Measurements from ENCODE around the gene ETV6.
"Not testable (repeated sequence)": the region's sequence is repeated elsewhere in the genome, so short reads cannot be mapped to it uniquely, and the experiment has no call there.

ETV6 gene

DNA sequence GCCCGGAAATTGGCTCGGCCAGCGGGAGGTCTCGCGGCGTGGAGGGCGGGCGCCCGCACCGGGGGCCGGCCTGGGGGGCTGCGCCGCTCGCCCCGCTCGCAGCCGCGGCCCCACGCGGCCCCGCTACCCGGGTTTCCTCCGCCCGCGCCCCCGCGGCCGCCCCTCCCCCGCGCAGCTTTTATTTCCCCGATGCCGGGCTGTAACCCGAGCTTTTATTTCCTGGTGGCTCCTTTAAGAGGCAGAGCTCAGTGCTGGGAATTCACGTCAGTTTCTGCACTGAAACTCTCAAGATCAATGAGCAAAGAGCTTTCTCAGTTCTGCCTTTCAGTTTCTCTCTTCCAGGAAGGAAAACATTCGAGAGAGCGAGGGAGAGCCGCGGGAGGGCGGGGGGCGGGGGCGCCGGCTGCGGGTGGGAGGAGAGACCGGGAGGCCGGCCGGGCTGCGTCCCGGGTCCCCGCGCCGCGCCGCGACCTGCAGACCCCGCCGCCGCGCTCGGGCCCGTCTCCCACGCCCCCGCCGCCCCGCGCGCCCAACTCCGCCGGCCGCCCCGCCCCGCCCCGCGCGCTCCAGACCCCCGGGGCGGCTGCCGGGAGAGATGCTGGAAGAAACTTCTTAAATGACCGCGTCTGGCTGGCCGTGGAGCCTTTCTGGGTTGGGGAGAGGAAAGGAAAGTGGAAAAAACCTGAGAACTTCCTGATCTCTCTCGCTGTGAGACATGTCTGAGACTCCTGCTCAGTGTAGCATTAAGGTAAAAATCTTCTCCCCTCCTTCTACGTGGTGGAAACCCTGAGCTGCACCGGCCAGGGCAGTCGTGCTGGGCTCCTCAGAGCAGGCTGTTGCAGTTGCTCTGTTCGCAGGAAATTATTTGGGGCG, at the start of gene ETV6:
ETV6 (plus strand) TSS at position 262 of the 873 bp plus-strand sequence; CDS start at position 716, 454 bp downstream.
- peak; percentile 80 to 81 for DNase-seq

DNA sequence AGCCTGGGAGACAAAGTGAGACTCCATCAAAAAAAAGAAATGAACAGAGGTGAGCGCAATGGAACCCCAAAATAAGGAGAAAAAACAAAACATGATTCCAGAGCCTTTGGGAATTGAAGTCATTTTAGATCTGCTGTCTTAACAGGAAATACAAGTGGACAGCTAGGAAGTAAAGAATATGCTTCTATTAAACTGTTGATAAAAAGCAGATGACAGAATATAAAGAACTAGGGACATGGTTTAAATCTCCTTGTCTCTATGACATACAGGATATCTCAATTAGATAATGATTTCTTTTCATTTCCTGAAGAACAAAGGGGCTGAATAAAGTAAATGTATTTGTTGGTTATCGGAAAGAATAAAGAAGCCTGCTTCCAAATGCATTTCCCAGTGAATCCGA, 49.3 kb upstream of the ETV6 start:
- DNase-seq, result no peak

DNA sequence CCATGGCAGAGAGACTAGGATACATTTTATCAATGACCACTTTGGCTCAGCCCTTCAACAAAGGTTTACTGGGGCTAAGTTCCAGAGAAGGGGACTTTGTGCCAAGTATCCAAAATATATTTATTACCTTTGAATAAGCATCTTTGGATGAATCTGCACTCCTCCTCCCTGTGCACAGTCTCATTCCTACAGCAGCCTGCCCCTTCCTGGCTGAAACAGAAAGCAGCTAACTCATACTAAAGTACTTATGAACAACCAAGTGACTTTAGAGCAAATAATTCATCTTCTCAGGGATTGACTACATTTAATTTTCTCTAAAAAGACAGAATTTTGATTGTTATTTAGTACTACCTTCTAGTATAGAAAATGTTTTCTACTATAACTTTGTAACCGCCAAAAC, 47.8 kb upstream of the ETV6 start:
- no peak for DNase-seq

DNA sequence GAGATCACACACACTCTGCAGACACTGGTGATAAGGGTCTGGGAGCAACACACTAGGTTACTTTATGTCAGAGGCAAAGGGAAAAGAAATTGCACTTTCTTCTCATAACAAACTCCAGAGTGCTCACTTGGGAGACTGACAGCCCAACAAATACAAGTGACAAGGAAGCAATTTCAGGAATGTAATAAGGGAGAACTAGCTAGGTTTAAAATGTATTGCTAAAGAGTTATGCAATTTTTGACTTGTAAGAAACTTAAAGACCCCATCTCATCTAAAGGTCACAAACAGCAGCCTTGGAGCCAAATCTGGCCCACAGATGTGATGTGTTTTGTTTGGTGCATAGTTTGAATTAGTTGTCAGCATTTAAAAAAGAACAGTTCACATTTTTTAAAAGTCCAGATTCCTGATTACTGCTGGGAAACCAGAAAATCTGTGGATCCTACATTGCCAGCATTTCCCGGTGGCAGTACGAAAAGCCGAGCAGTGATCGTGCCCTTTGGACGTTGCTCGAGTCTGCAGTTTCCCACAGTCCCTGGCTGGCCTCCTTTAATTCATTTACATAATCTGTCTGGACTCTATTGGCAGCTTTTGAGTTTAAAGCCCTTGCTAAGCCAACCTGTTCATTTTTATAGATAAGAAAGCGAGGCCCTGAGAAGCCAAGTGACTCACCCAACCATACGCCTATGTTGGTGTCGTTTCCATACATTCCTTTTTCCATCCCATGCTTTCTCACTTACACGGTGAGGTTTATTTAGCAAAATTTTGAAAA, 42.0 kb upstream of the ETV6 start:
- DNase-seq, result no peak

DNA sequence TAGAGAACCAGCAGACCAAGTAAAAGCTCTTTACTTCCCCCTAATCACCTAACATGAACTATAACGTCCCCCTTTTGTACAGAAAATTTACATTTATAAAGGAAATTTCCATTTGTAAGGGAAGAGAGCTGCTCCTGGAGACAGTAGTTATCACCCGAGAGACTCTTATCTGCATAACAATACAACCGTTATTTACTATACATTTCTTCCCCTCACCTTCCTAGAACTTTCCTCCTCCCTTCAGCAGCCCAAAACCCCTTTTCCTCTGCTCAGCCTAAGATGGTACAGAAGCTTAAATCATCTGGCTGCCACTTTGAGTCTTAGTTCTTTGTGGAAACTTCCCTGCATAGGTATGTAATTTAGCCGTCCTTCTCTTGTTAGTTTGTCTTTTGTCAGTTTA, 40.4 kb upstream of the ETV6 start:
- DNase-seq, result no peak

DNA sequence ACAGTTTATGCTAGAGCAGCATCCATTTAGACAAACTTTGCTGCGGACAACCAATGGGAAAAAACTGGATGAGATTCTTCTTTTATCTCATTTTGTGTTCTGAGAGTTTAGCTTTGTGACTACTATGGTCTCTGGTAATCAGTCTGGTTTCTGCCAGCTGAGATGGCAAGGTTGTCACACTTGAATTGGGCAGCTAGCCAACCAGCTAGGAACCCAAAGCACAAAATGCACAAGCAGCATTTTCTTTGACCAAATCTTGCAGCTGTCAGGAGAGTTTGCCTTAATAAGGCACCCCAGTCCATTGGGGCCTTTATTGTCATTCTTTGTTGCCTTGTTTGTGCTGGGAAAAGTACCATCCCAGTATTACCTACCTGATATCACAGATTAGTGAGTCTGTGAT, 34.0 kb upstream of the ETV6 start:
- no peak for DNase-seq

DNA sequence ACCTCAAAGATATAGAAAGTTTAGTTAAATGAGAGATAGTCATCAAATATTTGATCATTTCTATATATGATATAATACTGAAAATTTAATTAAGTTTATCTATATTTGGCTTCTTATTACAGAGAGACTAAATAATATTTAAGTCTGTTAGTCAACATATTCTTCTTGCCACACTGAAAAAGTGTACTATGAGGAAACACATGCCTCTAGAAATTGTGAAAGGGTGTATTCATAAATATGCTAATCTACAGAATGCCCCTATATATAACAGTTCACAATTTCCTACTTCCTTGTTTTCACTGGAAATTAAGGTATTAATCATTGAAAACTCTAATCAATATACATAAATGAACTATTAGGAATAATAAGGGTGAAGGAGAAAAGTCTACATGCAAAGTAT, 31.4 kb upstream of the ETV6 start:
- no peak for DNase-seq

DNA sequence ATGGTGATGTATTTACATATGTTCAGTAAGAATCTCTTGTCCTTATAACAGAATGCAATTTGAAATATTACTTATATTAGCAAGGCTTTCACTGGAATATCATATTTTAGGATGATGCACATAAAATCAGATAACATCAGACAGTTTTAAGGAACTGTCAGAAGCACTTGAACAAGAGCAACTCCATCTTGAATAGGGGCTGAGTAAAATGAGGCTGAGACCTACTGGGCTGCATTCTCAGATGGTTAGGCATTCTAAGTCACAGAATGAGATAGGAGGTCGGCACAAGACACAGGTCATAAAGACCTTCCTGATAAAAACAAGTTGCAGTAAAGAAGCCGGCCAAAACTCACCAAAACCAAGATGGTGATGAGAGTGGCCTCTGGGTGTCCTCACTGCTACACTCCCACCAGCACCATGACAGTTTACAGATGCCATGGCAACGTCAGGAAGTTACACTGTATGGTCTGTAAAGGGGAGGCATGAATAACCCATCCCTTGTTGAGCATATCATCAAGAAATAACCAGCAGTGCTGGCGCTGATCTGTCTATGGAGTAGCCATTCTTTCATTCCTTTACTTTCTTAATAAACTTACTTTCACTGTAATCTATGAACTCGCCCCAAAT, 27.6 kb upstream of the ETV6 start:
- DNase-seq, result peak; percentile 15 to 28

DNA sequence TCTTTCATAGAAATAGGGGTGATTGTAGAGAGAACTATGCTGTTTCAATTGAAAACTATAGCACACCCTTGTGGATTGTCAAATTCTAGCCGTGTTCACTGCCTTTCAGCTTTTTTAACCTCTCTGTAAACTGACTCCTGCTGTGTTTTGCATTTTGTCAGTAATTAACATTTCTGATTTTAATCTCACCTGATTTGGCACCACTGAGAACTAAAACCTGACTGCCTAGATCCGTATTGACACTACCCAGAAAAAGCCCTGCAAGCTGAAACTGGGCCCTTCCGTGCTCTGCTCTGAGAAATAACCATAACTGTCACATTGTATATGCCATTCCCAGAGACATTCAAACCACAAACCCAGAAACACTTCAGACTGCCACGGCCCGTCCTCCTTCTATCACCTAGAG, 26.6 kb upstream of the ETV6 start:
- no peak for DNase-seq

DNA sequence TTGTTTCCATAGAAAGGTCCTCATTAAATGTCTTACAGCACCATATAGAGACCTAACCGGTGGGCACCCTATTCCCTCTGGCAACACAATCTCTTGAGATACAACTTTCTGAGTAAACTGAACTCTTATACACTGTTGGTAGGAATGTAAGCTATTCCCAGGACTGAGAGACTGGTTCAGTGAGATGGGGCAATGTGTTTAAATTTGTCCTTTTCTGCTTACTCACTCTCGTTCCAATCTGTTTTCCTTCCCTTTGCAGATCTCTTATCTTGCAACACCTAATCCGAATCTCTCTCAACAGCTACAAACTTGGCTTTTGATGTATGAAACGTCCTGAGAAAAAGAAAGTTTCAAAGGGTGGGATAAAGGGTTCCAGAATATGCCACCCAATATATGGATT, 26.1 kb upstream of the ETV6 start:
- DNase-seq, result no peak

DNA sequence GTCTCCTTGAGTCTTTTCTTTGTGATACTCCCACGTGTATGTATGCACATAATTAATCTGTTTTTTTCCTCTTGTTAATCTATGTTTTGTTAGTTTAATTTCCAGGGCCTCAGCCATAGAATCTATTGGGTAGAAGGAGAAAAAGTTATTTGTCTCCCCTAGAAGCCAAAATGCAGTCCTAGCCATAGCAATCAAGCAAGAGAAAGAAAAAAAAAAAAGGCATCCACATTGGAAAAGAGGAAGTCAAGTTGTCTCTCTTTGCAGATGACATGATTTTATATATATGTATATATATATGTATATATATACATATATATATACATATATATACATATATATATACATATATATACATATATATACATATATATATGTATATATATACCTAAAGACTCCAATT, 25.4 kb upstream of the ETV6 start:
- DNase-seq, result no peak

DNA sequence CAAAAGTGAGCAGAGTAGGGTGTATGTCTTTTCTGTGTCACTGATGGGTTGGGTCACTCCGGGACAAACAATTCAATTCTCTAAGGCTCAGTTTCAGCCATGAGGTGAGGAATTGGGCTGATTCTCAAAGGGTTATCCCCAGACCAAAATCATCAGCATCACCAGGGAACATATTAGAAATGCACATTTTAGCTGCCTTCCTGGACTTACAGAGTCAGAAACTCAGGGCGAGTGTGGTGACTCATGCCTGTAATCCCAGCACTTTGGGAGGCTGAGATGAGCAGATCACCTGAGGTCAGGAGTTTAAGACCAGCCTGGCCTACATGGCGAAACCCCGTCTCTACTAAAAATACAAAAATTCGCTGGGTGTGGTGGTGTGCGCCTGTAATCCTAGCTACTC, 21.8 kb upstream of the ETV6 start:
- DNase-seq, result not testable (repeated sequence)

DNA sequence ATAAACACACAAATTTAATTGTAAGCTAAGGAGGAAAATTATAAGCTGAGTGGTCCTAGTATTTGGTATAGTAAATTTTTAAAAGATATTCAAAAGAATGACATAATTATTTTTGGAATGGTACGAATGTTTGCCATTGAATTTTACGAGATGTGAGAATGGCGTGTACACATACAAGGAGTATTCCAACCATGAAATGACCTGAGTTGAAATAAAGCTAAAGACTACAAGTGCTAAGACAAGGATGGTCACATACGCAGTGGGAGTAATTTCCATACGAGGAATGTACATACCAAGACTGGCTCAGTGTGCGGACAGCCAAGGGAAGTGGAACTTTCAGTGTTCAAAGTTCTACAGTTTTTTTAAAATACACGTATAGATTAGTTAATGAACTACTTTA, 21.1 kb upstream of the ETV6 start:
- no peak for DNase-seq

DNA sequence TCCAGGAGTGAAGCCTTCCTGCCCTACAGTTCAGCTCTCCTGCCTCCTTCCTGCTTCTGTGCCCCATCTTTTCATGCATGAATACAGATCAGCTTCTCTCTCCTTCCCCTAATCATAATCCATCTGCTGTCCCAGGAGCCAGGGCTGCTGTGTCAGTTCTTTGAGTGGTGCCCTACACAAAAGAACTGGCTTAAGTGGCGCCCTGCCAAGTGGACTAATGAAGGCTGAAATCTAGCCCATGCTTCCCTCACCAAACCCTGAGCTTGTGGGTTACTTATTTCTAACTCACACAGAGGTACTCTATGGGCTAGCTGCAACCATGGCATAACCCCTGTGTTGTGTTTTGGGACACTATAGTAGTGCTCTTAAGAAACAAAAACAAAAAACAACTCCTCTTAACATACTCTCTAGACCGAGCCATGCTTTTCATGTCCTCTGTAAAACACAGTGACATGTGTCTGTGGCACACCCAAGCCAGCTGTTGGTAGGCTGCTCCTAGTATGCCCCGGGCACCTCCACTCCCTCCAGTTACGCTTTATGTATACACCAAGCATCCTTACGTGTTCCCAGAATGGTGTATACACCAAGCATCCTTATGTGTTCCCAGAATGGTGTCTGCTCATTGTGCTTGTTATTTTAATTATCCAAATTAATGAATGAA, 19.3 kb upstream of the ETV6 start:
- DNase-seq, result no peak

DNA sequence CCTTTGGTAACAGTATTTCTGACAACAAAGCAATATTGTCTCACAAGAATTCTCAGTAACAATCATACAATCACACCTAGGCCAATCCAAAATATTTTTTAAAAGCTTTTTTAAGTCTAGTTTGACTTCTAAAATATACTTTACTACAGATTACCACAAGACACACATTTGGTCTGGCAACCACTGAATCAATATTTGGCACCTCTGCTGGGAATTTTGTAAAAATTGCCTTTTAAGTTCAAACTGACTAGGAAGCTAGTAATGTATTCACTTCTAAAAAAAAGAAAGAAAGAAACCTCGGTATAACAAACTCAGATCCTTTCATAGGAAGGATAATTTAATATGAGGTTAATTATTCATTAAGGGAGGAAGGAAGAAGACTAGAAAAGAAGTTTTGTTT, 18.2 kb upstream of the ETV6 start:
- no peak for DNase-seq

DNA sequence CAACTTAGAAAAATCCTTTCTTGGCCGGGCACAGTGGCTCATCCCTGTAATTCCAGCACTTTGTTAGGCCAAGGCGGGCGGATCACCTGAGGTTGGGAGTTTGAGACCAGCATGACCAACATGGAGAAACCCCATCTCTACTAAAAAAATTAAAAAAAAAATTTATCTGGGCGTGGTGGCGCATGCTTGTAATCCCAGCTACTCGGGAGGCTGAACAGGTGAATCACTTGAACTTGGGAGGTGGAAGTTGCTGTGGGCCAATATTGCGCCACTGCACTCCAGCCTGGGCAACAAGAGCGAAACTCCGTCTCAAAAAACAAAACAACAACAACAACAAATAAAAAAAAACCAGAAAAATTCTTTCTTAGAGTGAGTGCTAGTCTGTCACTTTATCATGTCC, 17.6 kb upstream of the ETV6 start:
- DNase-seq, result not testable (repeated sequence)

DNA sequence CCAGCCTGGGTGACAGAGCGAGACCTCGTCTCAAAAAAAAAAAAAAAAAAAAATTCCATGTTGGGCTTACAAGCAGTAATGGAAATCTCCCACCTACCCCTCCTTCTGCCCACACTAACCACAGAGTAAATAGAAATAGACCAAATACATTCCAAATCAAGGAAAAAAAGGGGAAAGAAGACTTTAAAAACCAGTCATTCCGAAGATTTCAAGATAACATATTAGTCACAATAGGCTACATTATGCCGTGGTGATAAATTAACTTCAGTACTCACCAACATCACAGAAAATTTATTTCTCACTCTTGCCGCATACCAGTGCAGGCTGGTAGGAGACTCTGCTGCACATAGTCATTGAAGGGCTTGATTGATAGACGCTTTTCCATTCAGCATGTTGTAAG, 15.5 kb upstream of the ETV6 start:
- DNase-seq, result no peak

DNA sequence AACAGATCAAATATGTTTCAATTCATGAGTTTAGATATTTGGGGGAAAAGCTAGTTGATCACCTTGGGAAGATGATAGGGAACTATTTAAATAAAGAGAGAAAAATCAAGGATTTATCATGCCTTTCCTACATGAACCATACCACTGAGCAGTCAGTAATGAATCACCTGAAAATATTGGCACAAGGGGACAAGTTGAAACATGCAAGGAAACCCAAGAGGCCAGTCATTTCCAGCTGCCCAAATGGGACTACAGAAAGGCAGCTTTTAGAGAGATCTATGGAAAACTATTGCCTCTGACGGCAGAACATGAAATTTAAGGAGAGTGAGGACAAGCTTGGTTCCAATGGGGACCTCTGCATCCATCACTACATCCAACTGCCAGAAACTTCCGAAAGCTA, 14.1 kb upstream of the ETV6 start:
- DNase-seq, result no peak

DNA sequence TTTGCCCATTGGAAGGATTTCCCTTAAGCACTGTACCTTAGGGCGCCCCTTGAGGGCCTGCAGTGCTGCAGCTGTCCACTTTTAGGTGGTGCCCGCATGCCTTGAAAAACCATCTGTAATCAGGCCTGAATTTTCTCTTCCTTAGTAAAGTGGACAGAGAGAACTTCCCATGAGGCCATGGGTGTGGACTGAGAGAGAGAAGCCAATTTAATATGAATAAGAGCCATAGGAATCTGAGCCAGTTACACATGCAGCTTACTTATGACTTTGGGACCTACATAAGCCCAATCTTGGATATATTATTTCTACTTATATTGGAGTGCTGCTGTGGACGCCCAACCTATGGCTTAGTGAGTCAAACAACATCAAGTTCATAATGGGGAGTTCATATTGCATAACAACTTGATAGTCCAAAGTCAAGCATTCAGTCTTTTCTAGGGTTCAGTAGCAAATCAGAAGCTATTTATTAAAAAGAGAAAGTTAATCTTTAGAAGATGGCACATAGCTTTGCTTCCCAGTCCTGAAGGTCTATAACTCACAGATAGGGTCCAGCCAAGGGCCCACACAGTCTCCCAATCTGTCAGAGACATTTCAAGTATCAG, 11.1 kb upstream of the ETV6 start:
- DNase-seq, result no peak

DNA sequence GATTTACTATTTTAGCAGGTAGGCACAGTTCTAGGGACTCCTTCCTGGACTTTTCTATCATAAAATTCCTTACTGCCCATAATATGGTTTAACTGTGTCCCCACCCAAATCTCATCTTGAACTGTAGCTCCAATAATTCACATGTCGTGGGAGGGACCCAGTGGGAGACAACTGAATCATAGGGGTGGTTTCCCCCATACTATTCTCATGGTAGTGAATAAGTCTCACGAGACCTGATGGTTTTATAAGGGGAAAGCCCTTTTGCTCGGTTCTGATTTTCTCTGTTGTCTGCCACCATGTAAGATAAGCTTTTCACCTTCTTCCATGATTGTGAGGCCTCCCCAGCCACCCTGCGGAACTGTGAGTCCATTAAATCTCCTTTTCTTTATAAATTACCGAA, 10.0 kb upstream of the ETV6 start:
- DNase-seq, result no peak

DNA sequence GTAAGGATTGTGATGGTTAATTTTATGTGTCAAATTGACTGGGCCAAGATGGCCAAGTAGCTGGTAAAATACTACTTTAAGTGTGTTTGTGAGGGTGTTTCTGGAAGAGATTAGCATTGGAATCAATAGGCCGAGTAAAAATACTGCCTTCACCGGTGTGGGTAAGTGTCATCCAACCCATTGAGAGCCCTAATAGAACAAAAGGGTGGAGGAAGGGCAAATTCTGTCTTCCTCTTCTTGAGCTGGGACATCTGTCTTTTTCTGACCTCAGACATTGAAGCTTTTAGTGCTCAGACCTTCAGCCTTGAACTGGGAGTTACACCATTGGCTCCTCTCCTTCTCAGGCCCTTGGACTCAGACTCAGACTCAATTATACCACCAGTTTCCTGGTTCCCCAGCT, 8.0 kb upstream of the ETV6 start:
- no peak for DNase-seq

DNA sequence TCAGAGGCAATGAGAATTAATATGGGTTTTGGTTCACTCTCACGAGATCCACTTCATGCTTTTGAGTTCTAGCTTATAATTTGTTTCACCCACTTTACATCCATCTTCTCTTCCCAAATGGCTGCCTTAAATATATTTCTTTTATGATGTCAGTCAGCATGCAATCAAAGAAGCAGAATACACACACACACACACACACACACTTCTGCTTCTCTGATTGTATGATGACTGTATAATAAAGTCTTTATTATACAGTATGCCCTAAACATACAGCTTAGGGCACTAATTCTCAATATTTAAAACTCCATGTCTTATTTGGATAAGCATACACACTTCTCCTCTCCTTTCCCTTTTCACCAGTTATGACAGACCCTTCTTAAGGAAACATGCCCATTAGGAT, 6.7 kb upstream of the ETV6 start:
- DNase-seq, result no peak

DNA sequence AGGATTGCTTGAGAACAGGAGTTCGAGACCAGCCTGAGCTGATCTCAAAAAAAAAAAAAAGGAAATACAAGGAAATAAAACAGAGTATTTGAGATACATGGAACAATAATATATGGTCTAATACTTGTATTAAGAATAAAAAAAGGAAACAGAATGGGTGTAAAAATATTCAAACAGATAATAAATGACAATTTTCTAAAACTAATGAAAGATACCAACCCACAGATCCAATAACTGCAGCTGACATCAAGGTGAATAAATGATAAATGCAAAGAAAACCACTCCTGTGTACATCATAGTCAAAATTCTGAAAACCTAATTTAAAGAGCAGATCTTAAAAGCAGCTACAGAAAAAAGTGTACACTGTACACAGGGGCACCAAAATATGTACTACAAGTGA, 4.1 kb upstream of the ETV6 start:
- no peak for DNase-seq

Data from activated CD4-positive, alpha-beta T cell treated with anti-CD3 and anti-CD28 coated beads for 4 hours (primary cell).